ENCODE data around the gene MCOLN2.
A peak's percentile ranks its signal among the peaks of the same experiment; 100 is the strongest.

MCOLN2 gene

DNA sequence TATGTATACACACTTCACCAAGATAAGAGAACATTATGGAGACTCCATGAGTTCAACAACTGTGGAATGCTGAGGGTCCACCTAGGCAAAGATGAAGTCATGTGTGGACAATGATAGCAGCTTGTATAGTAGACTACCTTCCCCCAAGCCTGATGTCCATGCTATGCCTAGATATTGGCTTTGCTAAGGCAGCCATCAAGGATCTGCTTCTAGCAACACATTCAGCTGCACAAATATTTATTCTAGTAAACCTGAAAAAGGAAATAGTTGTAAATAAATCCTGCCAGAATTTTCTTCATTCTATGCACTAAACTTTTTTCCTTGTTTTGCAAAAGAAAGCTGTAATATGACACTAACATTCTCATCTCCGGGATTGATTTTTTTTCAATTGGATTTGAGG is 96.9 kb downstream of the MCOLN2 start:
- H3K27ac ChIP-seq (ENCODE audit: poor library complexity, severe bottlenecking) = no peak overlapping the region
- DNase-seq (ENCODE audit: low spot score) (no peak), ATAC-seq (ENCODE audit: low read depth) (no peak)
- H3K4me3 ChIP-seq (ENCODE audit: severe bottlenecking) = no peak overlapping the region
- no peaks in the 10 kb centered on the region for H3K9me3 ChIP-seq (ENCODE audit: severe bottlenecking)
- H3K36me3 ChIP-seq (ENCODE audit: low read depth) = no peaks in the 10 kb centered on the region
- TF ChIP-seq, protein P1, sequence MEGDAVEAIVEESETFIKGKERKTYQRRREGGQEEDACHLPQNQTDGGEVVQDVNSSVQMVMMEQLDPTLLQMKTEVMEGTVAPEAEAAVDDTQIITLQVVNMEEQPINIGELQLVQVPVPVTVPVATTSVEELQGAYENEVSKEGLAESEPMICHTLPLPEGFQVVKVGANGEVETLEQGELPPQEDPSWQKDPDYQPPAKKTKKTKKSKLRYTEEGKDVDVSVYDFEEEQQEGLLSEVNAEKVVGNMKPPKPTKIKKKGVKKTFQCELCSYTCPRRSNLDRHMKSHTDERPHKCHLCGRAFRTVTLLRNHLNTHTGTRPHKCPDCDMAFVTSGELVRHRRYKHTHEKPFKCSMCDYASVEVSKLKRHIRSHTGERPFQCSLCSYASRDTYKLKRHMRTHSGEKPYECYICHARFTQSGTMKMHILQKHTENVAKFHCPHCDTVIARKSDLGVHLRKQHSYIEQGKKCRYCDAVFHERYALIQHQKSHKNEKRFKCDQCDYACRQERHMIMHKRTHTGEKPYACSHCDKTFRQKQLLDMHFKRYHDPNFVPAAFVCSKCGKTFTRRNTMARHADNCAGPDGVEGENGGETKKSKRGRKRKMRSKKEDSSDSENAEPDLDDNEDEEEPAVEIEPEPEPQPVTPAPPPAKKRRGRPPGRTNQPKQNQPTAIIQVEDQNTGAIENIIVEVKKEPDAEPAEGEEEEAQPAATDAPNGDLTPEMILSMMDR (IDR thresholded peaks at IDR 0.05; ENCODE audit: poor library complexity, severe bottlenecking) = no peak
- H3K4me1 ChIP-seq (ENCODE audit: insufficient read depth, poor library complexity, severe bottlenecking) = peaks cover 12% of the 10 kb centered on the region
- H3K27me3 ChIP-seq (ENCODE audit: insufficient read depth, poor library complexity, severe bottlenecking) = no peaks in the 10 kb centered on the region

DNA sequence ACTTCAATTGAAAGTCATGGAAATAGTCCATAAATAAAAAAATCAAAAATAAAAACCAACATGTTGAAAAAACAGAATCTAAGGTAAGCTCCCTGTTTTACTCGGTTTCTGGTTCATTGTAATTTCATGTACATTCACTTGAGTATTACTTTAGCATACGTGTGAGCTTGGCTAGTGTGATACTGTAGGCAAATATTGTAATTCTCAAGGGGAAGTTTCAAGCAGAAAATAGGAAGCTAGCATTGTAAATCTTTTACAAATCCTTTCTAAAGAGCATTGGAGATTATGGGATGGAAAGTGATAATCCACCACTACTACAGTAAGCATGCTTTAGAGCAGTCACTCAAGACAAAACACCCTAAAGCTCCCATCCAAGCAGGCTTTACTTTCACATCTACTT is 100.6 kb downstream of the MCOLN2 start:
- no peaks in the 10 kb centered on the region for H3K27me3 ChIP-seq (ENCODE audit: insufficient read depth, poor library complexity, severe bottlenecking)
- no peak overlapping the region for H3K4me3 ChIP-seq (ENCODE audit: severe bottlenecking)
- ATAC-seq (ENCODE audit: low read depth) (no peak), DNase-seq (ENCODE audit: low spot score) (no peak)
- H3K36me3 ChIP-seq (ENCODE audit: low read depth) = no peaks in the 10 kb centered on the region
- no peaks in the 10 kb centered on the region for H3K9me3 ChIP-seq (ENCODE audit: severe bottlenecking)
- peaks cover 19% of the 10 kb centered on the region for H3K4me1 ChIP-seq (ENCODE audit: insufficient read depth, poor library complexity, severe bottlenecking)
- TF ChIP-seq, protein P1 (IDR thresholded peaks at IDR 0.05; ENCODE audit: poor library complexity, severe bottlenecking) = no peak
- H3K27ac ChIP-seq (ENCODE audit: poor library complexity, severe bottlenecking) = no peak overlapping the region

DNA sequence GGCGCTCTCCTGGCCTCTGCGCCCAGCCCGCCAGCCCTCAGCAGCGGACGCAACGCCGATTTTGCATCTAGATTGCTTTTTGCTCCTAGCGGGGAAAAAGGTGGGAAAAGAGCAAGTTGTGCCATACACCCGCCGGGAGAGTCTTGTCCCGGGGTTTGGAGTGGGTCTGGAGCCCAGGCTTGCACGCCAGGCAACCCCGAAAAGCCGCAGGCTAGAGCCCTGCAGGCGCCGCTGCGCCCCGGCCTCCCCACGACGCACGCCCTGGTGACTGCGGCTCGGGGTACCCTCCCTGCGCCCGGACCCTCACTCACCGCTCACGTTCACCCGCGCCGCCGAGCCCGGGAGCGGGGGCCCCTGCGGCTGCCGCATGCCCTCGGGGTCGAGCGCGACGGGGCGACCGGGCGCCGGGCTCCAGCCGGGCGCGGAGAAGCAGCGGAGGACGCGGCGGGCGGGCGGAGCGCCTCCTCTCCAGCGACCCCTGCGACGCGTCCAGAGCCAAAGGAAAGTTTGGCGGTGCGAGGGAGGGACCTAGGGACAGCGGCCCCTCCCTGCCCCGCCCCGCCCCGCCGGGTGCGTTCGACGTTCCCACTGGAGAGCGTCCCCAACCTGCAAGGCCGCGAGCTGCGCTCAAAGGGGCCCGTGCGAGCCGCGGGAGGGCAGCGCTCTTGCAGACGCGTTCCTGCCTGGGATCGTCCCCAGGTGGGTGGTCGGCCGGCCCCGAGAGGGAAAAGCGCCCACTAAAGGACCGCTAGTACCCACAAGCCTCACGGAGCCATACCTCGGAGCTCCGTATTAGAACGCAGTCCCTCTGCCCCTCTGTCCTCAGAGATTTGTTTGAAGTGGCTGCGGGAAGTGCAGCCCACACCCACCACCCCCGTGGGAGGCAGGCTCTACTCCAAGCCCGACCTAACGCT is 104.0 kb downstream of the MCOLN2 start, which contains the start of gene LPAR3:
LPAR3 (minus strand) TSS at position 502 of the 914 bp plus-strand sequence. CDS start 27,086 bp downstream, outside the sequence.
- Histone ChIP-seq H3K4me1 (ENCODE audit: insufficient read depth, poor library complexity, severe bottlenecking) (peaks cover 40% of the 10 kb centered on the region), H3K9me3 (ENCODE audit: severe bottlenecking) (no peaks in the 10 kb centered on the region), H3K27me3 (ENCODE audit: insufficient read depth, poor library complexity, severe bottlenecking) (no peaks in the 10 kb centered on the region), H3K36me3 (ENCODE audit: low read depth) (no peaks in the 10 kb centered on the region), H3K27ac (ENCODE audit: poor library complexity, severe bottlenecking) (peak within 1 kb of the TSS; percentile 35), H3K4me3 (ENCODE audit: severe bottlenecking) (peak within 1 kb of the TSS; percentile 84)
- TF ChIP-seq, protein P1 (IDR thresholded peaks at IDR 0.05; ENCODE audit: poor library complexity, severe bottlenecking) = peak; percentile 23
- DNase-seq (ENCODE audit: low spot score) (peak; percentile 66), ATAC-seq (ENCODE audit: low read depth) (peak; percentile 63)

DNA sequence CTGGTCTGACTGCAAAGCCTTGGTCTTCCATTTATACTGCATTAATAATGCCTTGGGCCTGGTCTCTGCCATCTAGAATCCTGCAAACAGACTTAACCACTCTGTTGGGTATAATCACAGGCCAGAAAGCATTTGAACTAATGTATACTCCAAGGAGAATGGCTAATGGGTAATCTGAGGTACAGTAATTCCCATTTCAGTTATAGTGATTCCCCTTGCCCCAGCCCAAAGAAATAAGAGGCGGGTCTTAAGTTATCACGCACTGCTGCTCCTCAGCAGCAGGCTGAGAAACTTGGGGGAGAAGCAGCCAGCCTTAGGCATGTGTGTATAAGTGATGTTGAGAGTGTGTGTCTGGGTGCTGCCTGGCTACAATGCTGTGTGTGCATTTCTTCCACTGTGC is 106.3 kb downstream of the MCOLN2 start:
- Histone ChIP-seq H3K27me3 (ENCODE audit: insufficient read depth, poor library complexity, severe bottlenecking) (no peaks in the 10 kb centered on the region), H3K4me3 (ENCODE audit: severe bottlenecking) (no peak overlapping the region), H3K27ac (ENCODE audit: poor library complexity, severe bottlenecking) (peak overlapping the region; percentile 75), H3K36me3 (ENCODE audit: low read depth) (peaks cover 15% of the 10 kb centered on the region), H3K4me1 (ENCODE audit: insufficient read depth, poor library complexity, severe bottlenecking) (peaks cover 47% of the 10 kb centered on the region), H3K9me3 (ENCODE audit: severe bottlenecking) (no peaks in the 10 kb centered on the region)
- no peak for ATAC-seq (ENCODE audit: low read depth)
- no peak for DNase-seq (ENCODE audit: low spot score)
- TF ChIP-seq, protein P1 (IDR thresholded peaks at IDR 0.05; ENCODE audit: poor library complexity, severe bottlenecking) = no peak

DNA sequence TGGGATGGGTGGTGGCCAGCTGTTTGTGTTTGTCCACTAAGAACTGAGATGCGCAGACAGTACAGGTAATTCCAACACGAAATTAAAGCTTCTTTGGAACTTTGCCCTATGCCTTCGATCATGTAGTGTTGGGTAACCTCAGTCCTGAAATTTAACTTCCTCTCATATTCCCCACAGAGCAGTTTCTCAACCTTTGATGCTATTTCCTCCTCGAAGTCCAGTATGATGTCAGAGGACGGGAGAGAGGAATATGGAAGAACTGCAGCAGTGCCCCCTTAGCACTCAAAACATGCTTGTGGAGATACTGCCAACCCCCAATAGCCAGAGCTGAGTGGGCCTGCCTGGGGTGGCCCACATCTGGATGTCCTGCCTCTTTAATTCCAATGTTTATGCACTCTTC is 107.5 kb downstream of the MCOLN2 start:
- no peak overlapping the region for H3K4me3 ChIP-seq (ENCODE audit: severe bottlenecking)
- ATAC-seq (ENCODE audit: low read depth) (no peak), DNase-seq (ENCODE audit: low spot score) (no peak)
- peak overlapping the region; percentile 75 for H3K27ac ChIP-seq (ENCODE audit: poor library complexity, severe bottlenecking)
- peaks cover 23% of the 10 kb centered on the region for H3K36me3 ChIP-seq (ENCODE audit: low read depth)
- no peaks in the 10 kb centered on the region for H3K9me3 ChIP-seq (ENCODE audit: severe bottlenecking)
- no peaks in the 10 kb centered on the region for H3K27me3 ChIP-seq (ENCODE audit: insufficient read depth, poor library complexity, severe bottlenecking)
- TF ChIP-seq, protein P1 (IDR thresholded peaks at IDR 0.05; ENCODE audit: poor library complexity, severe bottlenecking) = no peak
- peaks cover 47% of the 10 kb centered on the region for H3K4me1 ChIP-seq (ENCODE audit: insufficient read depth, poor library complexity, severe bottlenecking)

Measured in RWPE2 (cell line).